DOHH2 (cell line): Measurements from ENCODE around the gene ZCRB1.

Experiments used
- H3F3A ChIP-seq: fragments of 200-600 bp; sonication (generic), shearing (Covaris generic); 2 replicates; pipeline ENCODE4 v1.6.0; 2016; ENCODE audit warnings: antibody characterized with exemption, mild to moderate bottlenecking; ENCODE audit not compliant: control insufficient read depth, insufficient read depth
- H3K27ac ChIP-seq: fragments of 200-600 bp; sonication (generic); 2 replicates; pipeline ENCODE4 v1.5.1; 2014; ENCODE audit warnings: low read depth, mild to moderate bottlenecking, low read length, moderate library complexity
- H3K27me3 ChIP-seq: fragments of 200-600 bp; sonication (generic); 2 replicates; pipeline ENCODE4 v1.6.1; 2014; ENCODE audit warnings: mild to moderate bottlenecking, low read length, mixed read lengths; ENCODE audit not compliant: control insufficient read depth
- H3K36me3 ChIP-seq: fragments of 200-600 bp; sonication (generic); 2 replicates; pipeline ENCODE4 v1.6.1; 2014; ENCODE audit warnings: mild to moderate bottlenecking, low read length, moderate library complexity, mixed read lengths; ENCODE audit not compliant: control insufficient read depth
- H3K4me1 ChIP-seq: fragments of 200-600 bp; sonication (generic); 2 replicates; pipeline ENCODE4 v1.6.1; 2014; ENCODE audit warnings: mild to moderate bottlenecking, low read length, mixed read lengths; ENCODE audit not compliant: control insufficient read depth
- H3K4me2 ChIP-seq: fragments of 200-600 bp; sonication (generic); 2 replicates; pipeline ENCODE4 v1.6.0; 2014; ENCODE audit warnings: mild to moderate bottlenecking, low read length, moderate library complexity
- H3K4me3 ChIP-seq: fragments of 200-600 bp; sonication (generic); 2 replicates; pipeline ENCODE4 v1.5.1; 2014; ENCODE audit warnings: mild to moderate bottlenecking, low read length, mixed read lengths
- H3K79me2 ChIP-seq: fragments of 200-600 bp; sonication (generic); 2 replicates; pipeline ENCODE4 v1.6.1; 2014; ENCODE audit warnings: mild to moderate bottlenecking, low read length, mixed read lengths; ENCODE audit not compliant: control insufficient read depth
- H3K9me2 ChIP-seq: fragments of 200-600 bp; sonication (generic); replicated peaks from 2 replicates; pipeline ENCODE4 v1.6.1; 2014; ENCODE audit warnings: mild to moderate bottlenecking, low read length, mixed read lengths; ENCODE audit not compliant: control insufficient read depth
- H3K9me3 ChIP-seq: fragments of 200-600 bp; sonication (generic); 2 replicates; pipeline ENCODE4 v1.6.1; 2014; ENCODE audit warnings: antibody characterized with exemption, low read length, mixed read lengths; ENCODE audit not compliant: control insufficient read depth, insufficient read depth
- H4K20me1 ChIP-seq: fragments of 200-600 bp; sonication (generic); 2 replicates; pipeline ENCODE4 v1.6.0; 2014; ENCODE audit warnings: low read depth, mild to moderate bottlenecking, antibody characterized with exemption, low read length, moderate library complexity; ENCODE audit not compliant: control insufficient read depth, insufficient read depth
- EZH2phosphoT487 ChIP-seq: fragments of 200-600 bp; sonication (generic); IDR thresholded peaks from 2 replicates; pipeline ENCODE4 v1.6.1; 2017; ENCODE audit warnings: borderline replicate concordance, mild to moderate bottlenecking, antibody characterized with exemption, low read length, moderate library complexity, mixed read lengths
- TF ChIP-seq, protein P1 (sequence below): fragments of 200-600 bp; sonication (generic); IDR thresholded peaks from one replicate; pipeline ENCODE4 v1.5.1; 2014; ENCODE audit warnings: antibody characterized with exemption, mild to moderate bottlenecking, low read depth, low read length; ENCODE audit not compliant: poor library complexity, severe bottlenecking

Gene ZCRB1

DNA sequence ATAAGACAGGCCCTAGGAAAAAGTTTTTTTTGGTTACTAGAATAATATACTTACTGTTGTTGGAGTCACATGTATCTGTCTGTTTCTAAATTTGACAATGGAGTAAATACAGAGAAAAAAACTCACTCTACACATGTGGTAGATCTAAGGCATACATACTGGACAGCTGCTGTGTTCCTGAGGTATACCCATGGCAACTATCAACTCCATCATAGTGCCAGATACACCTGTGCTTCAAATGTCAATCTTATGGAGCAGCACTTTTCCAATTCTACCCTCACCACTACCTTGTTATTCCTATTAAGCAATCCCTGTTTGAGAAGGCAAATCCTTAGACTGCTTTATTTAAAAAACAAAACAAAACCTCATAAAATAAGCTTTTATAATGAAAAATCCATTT lies 3.3 kb downstream of the ZCRB1 start:
- no peak overlapping the region for H3K4me2 ChIP-seq
- H4K20me1 ChIP-seq = peaks cover 9% of the 10 kb centered on the region
- H3K4me3 ChIP-seq = no peak overlapping the region
- no peak for TF ChIP-seq EZH2phosphoT487
- TF ChIP-seq, protein P1, sequence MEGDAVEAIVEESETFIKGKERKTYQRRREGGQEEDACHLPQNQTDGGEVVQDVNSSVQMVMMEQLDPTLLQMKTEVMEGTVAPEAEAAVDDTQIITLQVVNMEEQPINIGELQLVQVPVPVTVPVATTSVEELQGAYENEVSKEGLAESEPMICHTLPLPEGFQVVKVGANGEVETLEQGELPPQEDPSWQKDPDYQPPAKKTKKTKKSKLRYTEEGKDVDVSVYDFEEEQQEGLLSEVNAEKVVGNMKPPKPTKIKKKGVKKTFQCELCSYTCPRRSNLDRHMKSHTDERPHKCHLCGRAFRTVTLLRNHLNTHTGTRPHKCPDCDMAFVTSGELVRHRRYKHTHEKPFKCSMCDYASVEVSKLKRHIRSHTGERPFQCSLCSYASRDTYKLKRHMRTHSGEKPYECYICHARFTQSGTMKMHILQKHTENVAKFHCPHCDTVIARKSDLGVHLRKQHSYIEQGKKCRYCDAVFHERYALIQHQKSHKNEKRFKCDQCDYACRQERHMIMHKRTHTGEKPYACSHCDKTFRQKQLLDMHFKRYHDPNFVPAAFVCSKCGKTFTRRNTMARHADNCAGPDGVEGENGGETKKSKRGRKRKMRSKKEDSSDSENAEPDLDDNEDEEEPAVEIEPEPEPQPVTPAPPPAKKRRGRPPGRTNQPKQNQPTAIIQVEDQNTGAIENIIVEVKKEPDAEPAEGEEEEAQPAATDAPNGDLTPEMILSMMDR = no peak
- H3K36me3 ChIP-seq = peaks cover 32% of the 10 kb centered on the region
- H3K27ac ChIP-seq = no peak overlapping the region
- H3K27me3 ChIP-seq = no peaks in the 10 kb centered on the region
- H3K9me2 ChIP-seq = no peaks in the 10 kb centered on the region
- H3K4me1 ChIP-seq = peaks cover 13% of the 10 kb centered on the region
- H3K79me2 ChIP-seq = peaks cover 34% of the 10 kb centered on the region
- no peaks in the 10 kb centered on the region for H3F3A ChIP-seq
- no peaks in the 10 kb centered on the region for H3K9me3 ChIP-seq

DNA sequence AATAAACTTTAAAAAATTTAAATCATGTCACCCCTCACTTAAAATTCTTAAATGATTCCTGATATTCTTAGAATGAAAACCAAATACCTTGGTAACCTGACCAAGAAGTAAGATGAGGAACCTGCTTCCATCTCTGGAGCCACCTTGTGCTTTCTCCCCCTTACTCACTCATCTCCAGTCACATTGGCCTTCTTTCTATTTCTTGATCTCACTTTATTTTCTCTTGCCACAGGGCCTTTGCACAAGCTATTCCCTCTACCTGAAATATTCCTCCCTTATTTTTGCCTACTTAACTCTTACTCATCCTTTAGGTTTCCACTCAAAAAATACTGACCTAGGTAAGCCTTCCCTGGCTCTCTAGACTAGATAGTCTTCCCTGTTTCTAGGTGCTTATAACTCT lies 5.1 kb downstream of the ZCRB1 start:
- Histone ChIP-seq H3K36me3 (peaks cover 19% of the 10 kb centered on the region), H3K9me2 (no peaks in the 10 kb centered on the region), H4K20me1 (no peaks in the 10 kb centered on the region), H3K27me3 (no peaks in the 10 kb centered on the region), H3F3A (no peaks in the 10 kb centered on the region), H3K9me3 (no peaks in the 10 kb centered on the region), H3K4me2 (no peak overlapping the region), H3K27ac (no peak overlapping the region), H3K4me1 (peaks cover 6% of the 10 kb centered on the region), H3K4me3 (no peak overlapping the region), H3K79me2 (peaks cover 16% of the 10 kb centered on the region)
- no peak for TF ChIP-seq EZH2phosphoT487
- TF ChIP-seq, protein P1 = no peak

DNA sequence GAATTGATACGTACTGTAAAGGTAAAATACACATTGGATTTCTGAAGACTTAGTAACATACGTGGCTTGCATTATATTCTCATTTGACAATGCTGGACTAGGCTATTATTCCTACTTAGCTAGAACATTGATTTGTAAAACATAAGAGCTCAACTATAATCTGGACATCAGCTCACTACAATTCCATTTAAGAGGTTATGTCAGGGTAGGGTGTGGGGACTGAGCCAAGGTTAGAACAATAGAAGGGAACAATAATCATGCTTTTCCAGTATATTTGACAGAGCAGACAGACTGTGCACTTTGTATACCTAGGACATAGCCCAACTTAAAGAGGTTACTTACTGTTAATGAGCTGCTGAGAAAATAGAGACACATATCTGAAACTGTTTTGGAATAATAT lies 10.8 kb downstream of the ZCRB1 start:
- Histone ChIP-seq H3K9me3 (no peaks in the 10 kb centered on the region), H3K4me3 (no peak overlapping the region), H4K20me1 (no peaks in the 10 kb centered on the region), H3K4me2 (no peak overlapping the region), H3K27ac (no peak overlapping the region), H3K9me2 (no peaks in the 10 kb centered on the region), H3K36me3 (peaks cover 17% of the 10 kb centered on the region), H3K4me1 (no peaks in the 10 kb centered on the region), H3K27me3 (no peaks in the 10 kb centered on the region), H3F3A (no peaks in the 10 kb centered on the region), H3K79me2 (no peaks in the 10 kb centered on the region)
- TF ChIP-seq, protein P1 = no peak
- TF ChIP-seq EZH2phosphoT487 = no peak

DNA sequence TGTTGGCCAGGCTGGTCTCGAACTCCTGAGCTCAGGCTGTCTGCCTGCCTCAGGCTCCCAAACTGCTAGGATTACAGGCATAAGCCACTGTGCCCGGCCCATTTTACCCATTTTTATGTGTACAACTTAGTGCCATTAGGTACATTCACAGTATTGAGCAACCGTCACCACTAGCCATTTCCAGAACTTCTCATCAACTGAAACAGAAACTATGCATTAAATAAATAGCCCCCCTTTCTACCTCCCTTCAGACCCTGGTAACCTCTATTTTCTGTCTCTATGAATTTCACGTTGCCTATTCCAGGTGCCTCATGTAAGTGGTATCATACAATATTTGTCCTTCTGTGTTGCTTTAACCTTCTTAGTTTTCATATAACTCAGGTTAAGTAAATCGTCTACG lies 15.9 kb downstream of the ZCRB1 start:
- no peak overlapping the region for H3K27ac ChIP-seq
- H3K9me3 ChIP-seq = no peaks in the 10 kb centered on the region
- H3K9me2 ChIP-seq = no peaks in the 10 kb centered on the region
- no peaks in the 10 kb centered on the region for H3K4me1 ChIP-seq
- no peaks in the 10 kb centered on the region for H3K27me3 ChIP-seq
- TF ChIP-seq, protein P1 = no peak
- no peak for TF ChIP-seq EZH2phosphoT487
- H3K79me2 ChIP-seq = no peaks in the 10 kb centered on the region
- H3F3A ChIP-seq = no peaks in the 10 kb centered on the region
- H3K4me3 ChIP-seq = no peak overlapping the region
- peaks cover 15% of the 10 kb centered on the region for H3K36me3 ChIP-seq
- no peak overlapping the region for H3K4me2 ChIP-seq
- H4K20me1 ChIP-seq = no peaks in the 10 kb centered on the region
